ENCODE results near the gene STEAP1B. TPM values are rescaled to one million over a fixed set of nuclear protein-coding genes. Genes with fewer than 3 reads are reported as not detected.

STEAP1B gene
- total and polyA plus RNA-seq, 2 of the 4 experiments (the other 2 are of a cell fraction) = 7.9 to 13.8 TPM

- H3K9ac ChIP-seq (ENCODE audit: low read depth, low read length) = no peak overlapping the region
- H3K23ac ChIP-seq (ENCODE audit: low read depth, low read length) = no peak overlapping the region
- no peak overlapping the region for H4K8ac ChIP-seq (ENCODE audit: low read depth in 2 of 2, low read length in 2 of 2)
- H3K4me1 ChIP-seq (ENCODE audit: control insufficient read depth, insufficient read depth, low read length) = no peaks in the 10 kb centered on the region
- H2AFZ ChIP-seq (replicated peaks; ENCODE audit: low read length, poor library complexity) = no peak overlapping the region
- no TSS peak for BruUV-seq (replicated peaks)
- no peak overlapping the region for H2BK120ac ChIP-seq (ENCODE audit: low read depth, low read length)
- no peaks in the 10 kb centered on the region for H3K79me1 ChIP-seq (ENCODE audit: low read depth in 1 of 2, low read length in 2 of 2)
- no peak overlapping the region for H2BK20ac ChIP-seq (ENCODE audit: low read depth, low read length)
- ATAC-seq (ENCODE audit: low read depth) (no peak), DNase-seq (no peak)
- in situ Hi-C loops (cut with MboI; ENCODE audit: low sequenced_read_pairs) = no loop called here
- no peak overlapping the region for H3K14ac ChIP-seq (replicated peaks; ENCODE audit: low read depth, low read length)
- H4K91ac ChIP-seq (ENCODE audit: insufficient read depth, low read depth, low read length) = no peak overlapping the region
- no peaks in the 10 kb centered on the region for H3K36me3 ChIP-seq (ENCODE audit: control insufficient read depth, insufficient read depth, low read length)
- no peak overlapping the region for H2BK5ac ChIP-seq (ENCODE audit: low read depth, low read length, poor library complexity, severe bottlenecking)
- no peak overlapping the region for H3K4me2 ChIP-seq (ENCODE audit: low read depth, low read length)
- H3K9me3 ChIP-seq (ENCODE audit: control insufficient read depth, insufficient read depth, low read length) = no peaks in the 10 kb centered on the region
- ChIA-PET POLR2A (ENCODE audit: unreplicated experiment) (no interaction called here), CTCF (no interaction called here)
- H3K27me3 ChIP-seq (ENCODE audit: control insufficient read depth, insufficient read depth, low read length) = no peaks in the 10 kb centered on the region
- dilution Hi-C loops (cut with HindIII; ENCODE audit: low sequenced_read_pairs, unreplicated experiment) = no loop called here
- no peak overlapping the region for H3K56ac ChIP-seq (ENCODE audit: extremely low read depth, insufficient read depth, low read length)
- no peak overlapping the region for H2BK15ac ChIP-seq (ENCODE audit: low read depth, low read length)
- no peak overlapping the region for H3K27ac ChIP-seq (ENCODE audit: insufficient read depth, low read length)
- H2AK5ac ChIP-seq (ENCODE audit: low read depth, low read length) = no peak overlapping the region
- no peaks in the 10 kb centered on the region for H3K9me1 ChIP-seq (ENCODE audit: insufficient read depth, low read length)
- no peak overlapping the region for H4K5ac ChIP-seq (ENCODE audit: low read depth, low read length)
- TF ChIP-seq CEBPB (IDR thresholded peaks at IDR 0.05; ENCODE audit: low read depth, low read length) (no peak), MAFK (IDR thresholded peaks at IDR 0.05; ENCODE audit: low read depth, low read length) (0 out of 2 replicates have a peak, but pooled peaks have one; percentile 27), CHD1 (IDR thresholded peaks at IDR 0.05; ENCODE audit: low read depth, low read length) (no peak)
- no peaks in the 10 kb centered on the region for H4K20me1 ChIP-seq (ENCODE audit: insufficient read depth, low read length)
- no peak overlapping the region for H2AK9ac ChIP-seq (replicated peaks; ENCODE audit: low read depth, low read length, poor library complexity)
- no peak overlapping the region for H3K4ac ChIP-seq (ENCODE audit: low read depth, low read length)
- no peak overlapping the region for H3K4me3 ChIP-seq (ENCODE audit: insufficient read depth, low read depth, low read length)
- intact Hi-C loops (cut with micrococcal nuclease) = no loop called here
- no peak overlapping the region for H3K18ac ChIP-seq (ENCODE audit: low read depth, low read length)
- 60% methylated on average over 1 of the region's 7 CpGs; no CpG with 5 or more reads in 1 of the 2 experiments for WGBS, 2 experiments (ENCODE audit: extremely low coverage in 2 of 2, insufficient read length in 1 of 2)
Measured at GRCh38 chr7:22422831-22423615, 77.0 kb downstream of the STEAP1B start.
